Measurements from ENCODE around the gene AGBL1.

The AGBL1 gene

GRCh38 chr15:86903642-86904421 is 824.2 kb downstream of the AGBL1 start:
- DNase-seq: no peak

- no peak for DNase-seq
Measured at GRCh38 chr15:86905625-86906256, 826.1 kb downstream of the AGBL1 start.

- no peak for DNase-seq
Measured at GRCh38 chr15:86906376-86906775, 826.7 kb downstream of the AGBL1 start.

GRCh38 chr15:86911022-86911421 is 831.4 kb downstream of the AGBL1 start:
- DNase-seq: no peak

- DNase-seq: no peak
Measured at GRCh38 chr15:86912661-86913060, 833.0 kb downstream of the AGBL1 start.

GRCh38 chr15:86915811-86916331 is 836.2 kb downstream of the AGBL1 start:
- peak; percentile 18 for DNase-seq

GRCh38 chr15:86916671-86917360 is 837.1 kb downstream of the AGBL1 start:
- no peak for DNase-seq

GRCh38 chr15:86917361-86917671 is 837.6 kb downstream of the AGBL1 start:
- no peak for DNase-seq

GRCh38 chr15:86919581-86919980 is 839.9 kb downstream of the AGBL1 start:
- no peak for DNase-seq

- no peak for DNase-seq
Measured at GRCh38 chr15:86929461-86929860, 849.8 kb downstream of the AGBL1 start.

- no peak for DNase-seq
Measured at GRCh38 chr15:86932456-86932855, 852.8 kb downstream of the AGBL1 start.

GRCh38 chr15:86935841-86936240 is 856.2 kb downstream of the AGBL1 start:
- DNase-seq: no peak

- no peak for DNase-seq
Measured at GRCh38 chr15:86942285-86942684, 862.6 kb downstream of the AGBL1 start.

GRCh38 chr15:86948719-86949118 is 869.0 kb downstream of the AGBL1 start:
- no peak for DNase-seq

- DNase-seq: no peak
Measured at GRCh38 chr15:86959254-86959653, 879.6 kb downstream of the AGBL1 start.

GRCh38 chr15:86961669-86962068 is 882.0 kb downstream of the AGBL1 start:
- DNase-seq: no peak

- DNase-seq: no peak
Measured at GRCh38 chr15:86964271-86964670, 884.6 kb downstream of the AGBL1 start.

GRCh38 chr15:86968244-86968643 is 888.6 kb downstream of the AGBL1 start:
- no peak for DNase-seq

- no peak for DNase-seq
Measured at GRCh38 chr15:86969364-86969763, 889.7 kb downstream of the AGBL1 start.

- no peak for DNase-seq
Measured at GRCh38 chr15:86973284-86973844, 893.7 kb downstream of the AGBL1 start.

GRCh38 chr15:86988033-86988432 is 908.4 kb downstream of the AGBL1 start:
- DNase-seq: no peak

- no peak for DNase-seq
Measured at GRCh38 chr15:87021751-87022150, 942.1 kb downstream of the AGBL1 start.

GRCh38 chr15:87031540-87032230 is 952.0 kb downstream of the AGBL1 start:
- no peak for DNase-seq
